Ishikawa (cell line): Measurements from ENCODE around the gene TNFAIP3.

Source experiments
- CEBPB ChIP-seq: IDR thresholded peaks from 2 replicates; pipeline ENCODE4 v1.6.1; 2012
- CREB1 ChIP-seq: IDR thresholded peaks from 2 replicates; pipeline ENCODE4 v1.6.1; 2012; ENCODE audit warnings: low read depth
- EGR1 ChIP-seq: IDR thresholded peaks from 2 replicates; pipeline ENCODE4 v1.6.1; 2012
- EP300 ChIP-seq: IDR thresholded peaks from 2 replicates; pipeline ENCODE4 v1.6.1; 2012; ENCODE audit warnings: borderline replicate concordance
- FOXM1 ChIP-seq: IDR thresholded peaks from 2 replicates; pipeline ENCODE4 v1.6.1; 2012; ENCODE audit warnings: low read depth, borderline replicate concordance
- NFIC ChIP-seq: IDR thresholded peaks from 2 replicates; pipeline ENCODE4 v1.6.1; 2012
- RAD21 ChIP-seq: IDR thresholded peaks from 2 replicates; pipeline ENCODE4 v1.6.1; 2012; ENCODE audit warnings: low read depth
- TAF1 ChIP-seq: IDR thresholded peaks from 2 replicates; pipeline ENCODE4 v1.6.1; 2012; ENCODE audit warnings: low read depth, mild to moderate bottlenecking
- TCF12 ChIP-seq: IDR thresholded peaks from 2 replicates; pipeline ENCODE4 v1.6.1; 2012; ENCODE audit warnings: low read depth
- TEAD4 ChIP-seq: IDR thresholded peaks from 2 replicates; pipeline ENCODE4 v1.6.1; 2012
- YY1 ChIP-seq: IDR thresholded peaks from 2 replicates; pipeline ENCODE4 v1.6.1; 2012; ENCODE audit warnings: low read depth
- ZBTB7A ChIP-seq: IDR thresholded peaks from 2 replicates; pipeline ENCODE4 v1.6.1; 2012; ENCODE audit warnings: low read depth
- TF ChIP-seq, protein P1 (sequence below): IDR thresholded peaks from 2 replicates; pipeline ENCODE4 v1.6.1; 2012
- TF ChIP-seq, protein P2 (sequence below): IDR thresholded peaks from 2 replicates; pipeline ENCODE4 v1.6.1; 2012
- TF ChIP-seq, protein P3 (sequence below): IDR thresholded peaks from 2 replicates; pipeline ENCODE4 v1.6.1; 2012; ENCODE audit warnings: low read depth, mild to moderate bottlenecking

The TNFAIP3 gene

DNA sequence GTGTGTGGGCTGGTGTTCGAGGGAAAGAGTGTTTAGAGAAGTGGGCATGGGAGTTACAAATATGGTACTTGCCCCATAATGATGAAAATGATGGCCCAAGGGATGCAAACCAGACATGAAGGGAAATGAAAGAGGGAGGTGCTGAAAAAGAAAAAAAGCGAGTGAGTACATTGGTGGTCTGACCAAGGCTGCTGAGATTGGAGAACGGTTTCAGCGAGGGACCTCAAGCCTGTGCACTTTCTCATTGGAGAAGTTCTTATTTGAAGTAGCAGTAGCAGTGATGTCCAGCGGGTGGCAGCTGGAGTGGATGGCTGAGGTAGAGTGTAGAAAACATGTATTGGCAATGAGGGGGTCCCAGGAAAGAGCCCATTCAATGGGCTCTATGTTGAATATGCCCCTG is 54.8 kb downstream of the TNFAIP3 start:
- TF ChIP-seq, protein P1, sequence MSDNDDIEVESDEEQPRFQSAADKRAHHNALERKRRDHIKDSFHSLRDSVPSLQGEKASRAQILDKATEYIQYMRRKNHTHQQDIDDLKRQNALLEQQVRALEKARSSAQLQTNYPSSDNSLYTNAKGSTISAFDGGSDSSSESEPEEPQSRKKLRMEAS: no peak
- no peak for TF ChIP-seq EGR1
- TF ChIP-seq, protein P2, sequence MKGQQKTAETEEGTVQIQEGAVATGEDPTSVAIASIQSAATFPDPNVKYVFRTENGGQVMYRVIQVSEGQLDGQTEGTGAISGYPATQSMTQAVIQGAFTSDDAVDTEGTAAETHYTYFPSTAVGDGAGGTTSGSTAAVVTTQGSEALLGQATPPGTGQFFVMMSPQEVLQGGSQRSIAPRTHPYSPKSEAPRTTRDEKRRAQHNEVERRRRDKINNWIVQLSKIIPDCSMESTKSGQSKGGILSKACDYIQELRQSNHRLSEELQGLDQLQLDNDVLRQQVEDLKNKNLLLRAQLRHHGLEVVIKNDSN: no peak
- TF ChIP-seq, protein P3, sequence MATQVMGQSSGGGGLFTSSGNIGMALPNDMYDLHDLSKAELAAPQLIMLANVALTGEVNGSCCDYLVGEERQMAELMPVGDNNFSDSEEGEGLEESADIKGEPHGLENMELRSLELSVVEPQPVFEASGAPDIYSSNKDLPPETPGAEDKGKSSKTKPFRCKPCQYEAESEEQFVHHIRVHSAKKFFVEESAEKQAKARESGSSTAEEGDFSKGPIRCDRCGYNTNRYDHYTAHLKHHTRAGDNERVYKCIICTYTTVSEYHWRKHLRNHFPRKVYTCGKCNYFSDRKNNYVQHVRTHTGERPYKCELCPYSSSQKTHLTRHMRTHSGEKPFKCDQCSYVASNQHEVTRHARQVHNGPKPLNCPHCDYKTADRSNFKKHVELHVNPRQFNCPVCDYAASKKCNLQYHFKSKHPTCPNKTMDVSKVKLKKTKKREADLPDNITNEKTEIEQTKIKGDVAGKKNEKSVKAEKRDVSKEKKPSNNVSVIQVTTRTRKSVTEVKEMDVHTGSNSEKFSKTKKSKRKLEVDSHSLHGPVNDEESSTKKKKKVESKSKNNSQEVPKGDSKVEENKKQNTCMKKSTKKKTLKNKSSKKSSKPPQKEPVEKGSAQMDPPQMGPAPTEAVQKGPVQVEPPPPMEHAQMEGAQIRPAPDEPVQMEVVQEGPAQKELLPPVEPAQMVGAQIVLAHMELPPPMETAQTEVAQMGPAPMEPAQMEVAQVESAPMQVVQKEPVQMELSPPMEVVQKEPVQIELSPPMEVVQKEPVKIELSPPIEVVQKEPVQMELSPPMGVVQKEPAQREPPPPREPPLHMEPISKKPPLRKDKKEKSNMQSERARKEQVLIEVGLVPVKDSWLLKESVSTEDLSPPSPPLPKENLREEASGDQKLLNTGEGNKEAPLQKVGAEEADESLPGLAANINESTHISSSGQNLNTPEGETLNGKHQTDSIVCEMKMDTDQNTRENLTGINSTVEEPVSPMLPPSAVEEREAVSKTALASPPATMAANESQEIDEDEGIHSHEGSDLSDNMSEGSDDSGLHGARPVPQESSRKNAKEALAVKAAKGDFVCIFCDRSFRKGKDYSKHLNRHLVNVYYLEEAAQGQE: no peak
- no peak for TF ChIP-seq CREB1
- no peak for TF ChIP-seq FOXM1
- no peak for TF ChIP-seq RAD21
- no peak for TF ChIP-seq ZBTB7A
- TF ChIP-seq TCF12: no peak
- no peak for TF ChIP-seq TEAD4

DNA sequence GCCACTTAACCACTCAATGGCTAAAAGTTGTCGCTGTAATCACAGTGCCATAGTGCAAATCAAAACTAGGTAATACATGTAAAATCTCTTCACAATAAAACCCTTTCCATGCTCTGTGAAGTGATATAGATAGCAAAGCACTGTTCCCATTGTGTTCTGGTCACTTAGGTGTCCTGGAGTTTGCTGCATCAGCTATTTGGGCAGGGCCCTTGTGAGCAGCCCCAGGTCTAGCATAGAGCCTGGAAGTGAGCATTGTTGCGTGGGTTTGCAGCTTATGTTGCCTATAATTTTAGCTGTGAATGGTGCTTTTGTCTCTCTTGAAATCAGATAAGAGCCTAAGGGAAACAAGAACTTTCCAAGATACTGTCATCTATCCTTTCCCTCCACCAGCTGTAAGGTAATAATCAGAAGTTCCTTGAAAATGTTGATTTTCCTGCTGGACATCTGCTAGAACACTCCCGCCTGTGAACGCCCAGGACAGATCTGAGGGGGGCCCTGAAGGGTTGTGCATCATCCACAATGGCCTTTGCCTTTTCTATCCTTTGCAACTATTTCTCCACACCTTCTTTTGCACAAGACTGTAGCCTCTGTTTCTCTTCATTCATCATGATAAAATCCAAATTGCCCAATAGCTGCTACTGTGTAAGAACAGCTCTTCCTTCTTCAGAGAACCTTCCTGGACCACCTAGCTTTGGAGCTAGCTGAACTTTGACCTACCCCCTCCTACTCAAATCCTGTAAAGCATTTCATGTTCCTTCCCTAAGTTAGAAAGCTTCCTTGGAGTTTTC is 57.0 kb downstream of the TNFAIP3 start:
- TF ChIP-seq, protein P2: no peak
- TF ChIP-seq YY1 (no peak), FOXM1 (no peak), CREB1 (no peak), RAD21 (no peak), EGR1 (no peak), TAF1 (no peak), TEAD4 (no peak), CEBPB (no peak), NFIC (no peak), EP300 (no peak)
- TF ChIP-seq, protein P1: no peak

DNA sequence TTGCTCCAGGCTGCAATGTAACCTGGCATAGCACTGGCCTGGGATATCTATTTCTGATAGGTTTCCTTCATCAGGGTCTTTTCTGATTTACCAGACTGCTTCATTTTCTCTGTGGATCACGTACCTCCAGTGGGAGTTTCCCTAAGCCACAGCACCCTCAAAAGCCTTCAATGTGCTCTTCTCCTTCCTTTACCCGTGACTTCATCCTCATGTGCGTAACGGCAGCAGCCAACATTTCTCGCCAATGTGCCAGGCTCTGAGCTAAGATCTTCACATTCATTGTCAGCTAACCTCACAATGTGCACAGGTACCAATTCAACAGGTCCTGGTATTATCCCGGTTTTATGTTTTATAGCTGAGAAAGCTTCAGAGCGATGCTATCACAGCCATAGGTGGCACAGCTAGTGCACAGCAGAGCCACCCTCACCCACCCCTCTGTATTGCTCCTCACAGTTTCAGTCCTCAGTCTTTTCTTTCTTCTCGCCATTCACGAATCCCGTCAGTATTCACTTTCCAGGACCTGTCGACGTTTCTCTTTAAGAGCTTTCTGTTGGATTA is 58.2 kb downstream of the TNFAIP3 start:
- TF ChIP-seq CEBPB (no peak), TAF1 (no peak), TEAD4 (no peak), YY1 (no peak), FOXM1 (no peak), CREB1 (no peak), EP300 (no peak), RAD21 (no peak), EGR1 (no peak), ZBTB7A (no peak), NFIC (no peak)
- TF ChIP-seq, protein P2: no peak
- TF ChIP-seq, protein P3: no peak
- TF ChIP-seq, protein P1: no peak

DNA sequence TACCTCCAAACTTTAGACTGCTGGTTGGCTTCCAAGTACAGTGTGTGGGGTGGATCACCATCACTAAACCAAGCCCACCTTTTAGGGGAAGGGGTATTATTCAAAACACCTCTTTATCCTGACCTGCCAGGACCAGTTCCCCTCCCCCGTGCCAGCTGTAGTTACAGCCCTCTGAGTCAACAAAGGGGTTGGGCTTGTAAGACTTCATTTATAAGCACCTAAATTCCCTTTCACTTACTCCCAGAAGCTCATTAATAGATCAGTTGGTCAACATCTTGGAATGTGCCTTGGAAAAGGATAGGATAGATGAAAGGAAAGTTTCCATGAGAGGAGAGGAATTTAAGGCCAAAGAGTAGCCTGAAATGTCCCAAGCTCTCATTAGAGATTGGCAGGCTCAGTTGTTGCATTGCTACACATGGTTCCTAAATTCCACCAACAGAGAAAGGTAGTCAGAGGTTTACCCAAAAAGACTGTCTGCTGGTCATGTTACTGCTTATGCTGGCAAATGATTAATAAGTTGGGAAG is 59.2 kb downstream of the TNFAIP3 start:
- TF ChIP-seq YY1 (no peak), CEBPB (no peak), TEAD4 (no peak), EGR1 (no peak), TCF12 (no peak), CREB1 (no peak), EP300 (no peak), ZBTB7A (no peak), FOXM1 (no peak), NFIC (no peak), RAD21 (no peak), TAF1 (no peak)
- TF ChIP-seq, protein P1: no peak
- TF ChIP-seq, protein P2: no peak
- TF ChIP-seq, protein P3: no peak
